Stimulated activated CD4-positive, alpha-beta T cell treated with anti-CD3 and anti-CD28 coated beads, Interleukin-1b, Interleukin-23, amount 100 ng/mL, for 1 hour (primary cell): ENCODE results near the gene PIBF1.
"Not testable (repeated sequence)": the region's sequence is repeated elsewhere in the genome, so short reads cannot be mapped to it uniquely, and the experiment has no call there.

Experiments
- DNase-seq, 2 donors: peaks; one replicate each; pipeline ENCODE4 v3.0.0-alpha.2; 2020; ENCODE audit warnings: low read depth in 2 of 2

Gene PIBF1

GRCh38 chr13:72781451-72782439 lies at the start of gene PIBF1, which contains the start of gene DIS3:
Gene PIBF1 (plus strand): TSS chr13:72782133. CDS start chr13:72783470, 1,337 bp downstream.
Gene DIS3 (minus strand): TSS chr13:72781900. CDS start chr13:72781832, 68 bp downstream.
- DNase-seq, result peak; percentile 78 to 87

DNA sequence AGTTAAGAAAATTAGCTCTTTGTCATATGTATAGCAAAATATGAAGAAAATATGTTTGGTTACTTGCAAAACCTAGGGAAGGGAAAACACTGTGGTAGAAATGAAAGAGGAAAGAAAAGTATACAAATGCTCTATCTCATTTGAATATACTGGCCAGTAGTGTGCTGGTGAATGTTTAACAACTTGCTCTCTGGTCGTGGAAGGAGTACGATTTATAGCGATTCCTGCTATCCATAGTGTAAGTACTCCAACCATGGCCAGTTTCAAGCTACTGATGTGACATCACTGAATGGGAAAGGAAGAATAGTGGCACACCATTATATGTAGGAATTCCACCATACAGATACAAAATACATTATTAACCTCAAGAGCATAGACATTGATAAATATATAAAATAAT lies 44.9 kb upstream of the PIBF1 start:
- no peak for DNase-seq

DNA sequence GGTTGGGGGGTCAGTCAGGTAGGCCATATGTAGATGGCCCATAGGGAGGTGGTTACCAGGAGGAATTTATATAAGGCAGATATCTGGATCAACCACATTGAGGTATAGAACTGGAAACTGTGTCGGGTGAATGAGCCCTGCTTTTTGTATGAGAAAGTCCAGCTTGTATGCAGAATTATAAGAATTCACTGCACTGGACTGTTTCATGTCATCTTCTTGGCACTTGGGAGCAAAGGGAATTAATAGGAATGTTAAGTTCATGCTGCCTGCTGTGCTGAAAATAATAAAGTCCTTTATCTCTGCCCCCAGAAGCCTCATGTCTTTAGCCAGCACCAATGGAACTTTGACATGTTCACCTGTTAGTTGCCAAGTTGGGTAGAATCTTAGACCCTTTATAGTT lies 41.9 kb upstream of the PIBF1 start:
- no peak for DNase-seq

DNA sequence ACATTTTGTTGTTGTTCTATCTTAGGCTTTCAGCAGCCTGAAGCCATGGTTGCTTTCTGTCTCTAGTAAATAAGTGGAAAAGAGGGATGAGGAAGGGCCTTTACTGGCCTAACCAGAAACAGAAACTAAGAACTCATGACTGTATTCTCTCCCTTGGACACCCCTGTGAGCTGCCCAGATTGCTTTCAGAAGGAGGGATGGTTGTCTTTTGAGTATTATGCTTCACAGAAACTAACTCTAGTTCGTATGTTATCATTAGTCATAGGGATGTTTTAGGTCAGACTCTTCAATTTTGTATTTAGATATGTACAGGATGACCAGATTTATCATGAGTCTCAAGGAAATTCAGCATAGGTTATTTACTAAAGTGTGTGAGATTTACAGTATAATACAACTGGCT lies 36.7 kb upstream of the PIBF1 start:
- DNase-seq, result no peak

DNA sequence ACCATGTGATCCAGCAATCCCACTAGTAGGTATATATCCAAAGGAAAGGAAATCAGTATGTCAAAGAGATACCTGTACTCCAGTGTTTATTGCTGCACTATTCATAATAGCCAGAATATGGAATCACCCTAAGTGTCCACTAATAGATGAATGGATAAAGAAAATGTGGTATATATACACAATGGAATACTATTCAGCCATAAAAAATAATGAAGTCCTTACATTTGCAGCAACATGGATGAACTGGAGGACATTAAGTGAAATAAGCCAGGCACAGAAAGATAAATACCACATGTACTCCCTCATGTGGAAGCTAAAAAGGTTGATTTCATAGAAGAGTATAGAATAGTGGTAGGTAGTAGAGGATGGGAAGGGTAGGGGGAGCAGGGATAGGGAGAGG lies 30.7 kb upstream of the PIBF1 start:
- no peak for DNase-seq

- no peak for DNase-seq
Measured at GRCh38 chr13:72754111-72754510, 27.8 kb upstream of the PIBF1 start.

- no peak for DNase-seq
Measured at GRCh38 chr13:72757792-72758535, 24.0 kb upstream of the PIBF1 start.

DNA sequence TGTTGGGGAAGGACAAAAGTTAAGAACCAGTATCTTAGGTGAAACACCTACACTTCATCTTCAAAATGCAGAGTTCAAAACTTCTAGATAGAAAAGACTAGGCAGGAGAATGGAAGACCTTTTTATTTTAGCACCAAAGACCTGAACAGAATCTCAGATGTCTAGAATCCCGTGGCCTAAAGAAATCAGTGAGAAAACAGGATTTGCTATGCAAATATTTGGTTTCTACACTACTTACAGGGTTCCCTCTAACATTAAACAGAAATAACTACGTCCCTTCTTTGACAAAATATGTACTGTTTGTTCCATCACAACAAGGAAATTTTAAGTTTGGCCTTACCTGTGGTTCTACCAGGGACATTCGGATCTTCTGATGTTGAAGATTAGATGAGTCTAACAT lies 21.7 kb upstream of the PIBF1 start:
- DNase-seq, result no peak

DNA sequence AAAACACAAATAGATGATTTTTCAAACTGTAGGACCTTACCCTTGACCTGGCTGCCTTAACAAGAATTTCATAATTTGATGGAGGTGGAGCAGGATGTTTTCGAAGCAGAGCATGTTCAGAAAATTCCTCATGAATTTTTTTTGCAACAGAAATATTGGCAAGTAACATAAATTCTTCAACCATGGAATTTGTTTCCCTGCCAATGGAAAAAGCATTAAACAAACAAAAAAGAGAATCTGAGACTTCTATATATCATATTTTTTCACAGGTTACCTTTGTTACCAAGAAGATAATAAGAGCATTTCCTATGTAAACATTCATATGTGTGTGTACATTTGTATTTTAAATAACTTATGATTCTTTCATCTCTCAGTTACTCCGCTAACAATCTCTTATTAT lies 18.5 kb upstream of the PIBF1 start:
- DNase-seq, result no peak

DNA sequence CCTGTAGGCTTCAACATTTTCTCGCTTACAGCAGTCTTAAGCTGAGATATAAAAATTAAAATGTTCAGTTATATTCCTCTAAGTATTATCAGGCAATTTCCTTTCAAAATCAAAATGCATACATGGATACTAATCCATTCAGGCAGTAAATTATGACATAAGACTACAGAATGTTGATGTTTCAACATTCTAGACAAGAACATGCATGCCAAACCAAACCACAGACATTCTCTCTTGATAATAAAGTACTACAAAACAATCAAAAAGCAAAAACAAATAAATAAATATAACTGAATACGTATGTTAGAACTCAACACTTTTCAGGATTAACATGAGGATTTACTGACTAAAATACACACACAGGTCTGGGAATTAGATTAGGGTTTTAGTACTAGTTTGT lies 7.9 kb upstream of the PIBF1 start:
- no peak for DNase-seq

- no peak for DNase-seq
Measured at GRCh38 chr13:72782717-72783116, 784 bp downstream of the PIBF1 start.

GRCh38 chr13:72784679-72785078 lies 2.7 kb downstream of the PIBF1 start:
- not testable (repeated sequence) for DNase-seq

GRCh38 chr13:72788831-72789230 lies 6.9 kb downstream of the PIBF1 start:
- DNase-seq, result no peak

GRCh38 chr13:72792640-72793039 lies 10.7 kb downstream of the PIBF1 start:
- no peak for DNase-seq

DNA sequence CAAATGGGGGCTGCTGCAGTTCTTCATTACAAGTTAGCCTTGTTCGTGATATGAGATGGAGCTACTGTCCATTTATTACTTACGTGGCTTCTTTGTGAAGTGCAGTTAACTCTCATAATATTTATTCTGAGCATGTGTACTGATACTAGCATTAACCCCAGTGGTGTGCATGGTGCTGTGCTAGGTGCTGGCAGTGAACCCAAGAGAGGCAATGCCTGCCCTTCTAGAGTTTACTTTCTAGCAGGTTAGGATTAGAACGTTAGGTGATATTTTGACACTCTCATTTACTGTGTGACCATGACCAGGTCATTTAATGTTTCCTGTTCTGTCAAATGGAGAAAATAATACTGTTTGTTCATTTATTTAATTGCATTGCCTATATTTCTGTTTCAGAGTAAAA lies 16.9 kb downstream of the PIBF1 start:
- DNase-seq, result no peak

DNA sequence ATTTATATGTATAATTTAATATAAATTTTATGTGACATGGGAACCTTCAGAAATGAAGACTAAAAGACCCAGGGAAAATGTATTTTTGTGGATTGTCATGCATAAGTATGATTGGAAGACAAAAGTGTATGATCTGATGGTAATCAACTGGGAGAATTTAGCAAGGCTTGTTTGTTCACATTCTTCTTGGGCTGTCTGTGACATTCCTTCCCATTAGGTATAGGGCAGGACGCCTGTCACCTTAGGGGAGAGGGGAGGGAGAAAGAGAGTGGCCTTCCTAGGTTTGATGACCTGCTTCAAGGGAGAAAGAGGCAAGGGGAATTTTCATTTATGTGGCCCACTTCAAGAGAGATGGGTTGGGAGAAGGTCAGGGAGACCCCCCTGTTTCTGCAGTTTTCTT lies 22.4 kb downstream of the PIBF1 start:
- no peak for DNase-seq

- no peak for DNase-seq
Measured at GRCh38 chr13:72805676-72806346, 23.9 kb downstream of the PIBF1 start.

- not testable (repeated sequence) for DNase-seq
Measured at GRCh38 chr13:72806514-72806913, 24.6 kb downstream of the PIBF1 start.

- DNase-seq, result no peak
Measured at GRCh38 chr13:72808917-72809500, 27.1 kb downstream of the PIBF1 start.

GRCh38 chr13:72820156-72820897 lies 38.4 kb downstream of the PIBF1 start:
- DNase-seq, result no peak

DNA sequence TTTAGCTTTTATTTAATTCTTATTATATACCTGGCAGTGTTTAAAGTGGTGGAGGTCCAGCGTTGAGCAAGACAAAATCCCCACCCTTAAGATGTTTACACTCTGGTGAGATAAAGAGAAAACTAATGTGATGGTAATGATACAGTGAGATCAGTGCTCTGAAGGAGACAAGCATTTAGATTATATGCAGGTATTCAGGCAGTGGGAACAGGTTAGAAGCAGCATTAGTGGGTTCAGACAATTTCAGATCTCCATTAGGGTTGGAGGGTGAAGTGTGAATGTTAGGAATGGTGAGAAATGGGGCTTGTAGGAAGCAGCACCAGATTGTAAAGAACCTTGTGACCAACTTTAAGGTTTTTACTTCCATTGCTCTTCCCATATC lies 39.0 kb downstream of the PIBF1 start:
- DNase-seq, result no peak
